HL-60 (cell line): ENCODE results near the gene SGPP2.

Source experiments
- DNase-seq, 2 experiments: peaks; one replicate each; pipeline ENCODE4 v3.0.0-alpha.2; 2010 to 2020; ENCODE audit warnings: low read depth in 1 of 2, low spot score in 1 of 2
- H3K27ac ChIP-seq: fragments of 250-450 bp; sonication (Bioruptor Pico); replicated peaks from 2 replicates; pipeline ENCODE4 v1.5.1; 2020; ENCODE audit warnings: mild to moderate bottlenecking, moderate library complexity
- H3K27me3 ChIP-seq: fragments of 250-450 bp; sonication (Bioruptor Pico); 2 replicates; pipeline ENCODE4 v1.5.1; 2021; ENCODE audit warnings: mild to moderate bottlenecking, moderate library complexity; ENCODE audit not compliant: insufficient read depth, poor library complexity, severe bottlenecking
- H3K4me3 ChIP-seq: replicated peaks from 2 replicates; pipeline ENCODE4 v1.5.1; 2011; ENCODE audit warnings: mild to moderate bottlenecking, control low read depth, low read length; ENCODE audit not compliant: insufficient read depth
- GABPA ChIP-seq: IDR thresholded peaks from 2 replicates; pipeline ENCODE4 v1.6.1; 2012; ENCODE audit warnings: low read depth
- POLR2AphosphoS5 ChIP-seq: IDR thresholded peaks from 2 replicates; pipeline ENCODE4 v1.6.1; 2012; ENCODE audit warnings: low read depth
- SPI1 ChIP-seq: IDR thresholded peaks from 2 replicates; pipeline ENCODE4 v1.6.1; 2012; ENCODE audit warnings: low read depth, mild to moderate bottlenecking, borderline replicate concordance
- TF ChIP-seq, protein P1 (sequence below): IDR thresholded peaks from one replicate; pipeline ENCODE4 v1.5.1; 2011; ENCODE audit warnings: low read length, control low read depth, inconsistent platforms; ENCODE audit not compliant: insufficient read depth
- TF ChIP-seq, protein P2 (sequence below): IDR thresholded peaks from 2 replicates; pipeline ENCODE4 v1.6.1; 2012; ENCODE audit warnings: low read depth; ENCODE audit not compliant: insufficient replicate concordance

The SGPP2 gene

DNA sequence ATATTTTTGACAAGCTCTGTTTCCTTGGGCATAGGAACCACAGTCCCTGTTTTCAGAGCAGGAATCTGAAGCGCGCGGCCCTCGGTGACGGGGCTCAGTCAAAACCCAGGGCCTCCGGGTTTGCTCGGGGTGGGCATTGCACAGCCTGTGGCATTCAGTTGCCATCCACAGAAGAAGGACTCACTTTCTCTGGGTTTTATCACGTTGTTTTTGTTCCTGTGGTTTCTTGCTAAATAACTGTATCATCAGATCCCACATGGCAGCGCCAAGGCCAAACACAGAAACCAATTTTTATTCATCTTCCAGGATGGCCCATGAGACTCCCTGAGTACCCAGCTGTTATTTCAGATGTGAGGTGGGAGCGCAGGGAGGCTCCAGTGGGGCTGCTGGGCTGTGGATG lies 35.6 kb downstream of the SGPP2 start:
- H3K27ac ChIP-seq, result no peak overlapping the region
- TF ChIP-seq, protein P1, sequence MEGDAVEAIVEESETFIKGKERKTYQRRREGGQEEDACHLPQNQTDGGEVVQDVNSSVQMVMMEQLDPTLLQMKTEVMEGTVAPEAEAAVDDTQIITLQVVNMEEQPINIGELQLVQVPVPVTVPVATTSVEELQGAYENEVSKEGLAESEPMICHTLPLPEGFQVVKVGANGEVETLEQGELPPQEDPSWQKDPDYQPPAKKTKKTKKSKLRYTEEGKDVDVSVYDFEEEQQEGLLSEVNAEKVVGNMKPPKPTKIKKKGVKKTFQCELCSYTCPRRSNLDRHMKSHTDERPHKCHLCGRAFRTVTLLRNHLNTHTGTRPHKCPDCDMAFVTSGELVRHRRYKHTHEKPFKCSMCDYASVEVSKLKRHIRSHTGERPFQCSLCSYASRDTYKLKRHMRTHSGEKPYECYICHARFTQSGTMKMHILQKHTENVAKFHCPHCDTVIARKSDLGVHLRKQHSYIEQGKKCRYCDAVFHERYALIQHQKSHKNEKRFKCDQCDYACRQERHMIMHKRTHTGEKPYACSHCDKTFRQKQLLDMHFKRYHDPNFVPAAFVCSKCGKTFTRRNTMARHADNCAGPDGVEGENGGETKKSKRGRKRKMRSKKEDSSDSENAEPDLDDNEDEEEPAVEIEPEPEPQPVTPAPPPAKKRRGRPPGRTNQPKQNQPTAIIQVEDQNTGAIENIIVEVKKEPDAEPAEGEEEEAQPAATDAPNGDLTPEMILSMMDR, result no peak
- TF ChIP-seq POLR2AphosphoS5, result no peak
- TF ChIP-seq, protein P2, sequence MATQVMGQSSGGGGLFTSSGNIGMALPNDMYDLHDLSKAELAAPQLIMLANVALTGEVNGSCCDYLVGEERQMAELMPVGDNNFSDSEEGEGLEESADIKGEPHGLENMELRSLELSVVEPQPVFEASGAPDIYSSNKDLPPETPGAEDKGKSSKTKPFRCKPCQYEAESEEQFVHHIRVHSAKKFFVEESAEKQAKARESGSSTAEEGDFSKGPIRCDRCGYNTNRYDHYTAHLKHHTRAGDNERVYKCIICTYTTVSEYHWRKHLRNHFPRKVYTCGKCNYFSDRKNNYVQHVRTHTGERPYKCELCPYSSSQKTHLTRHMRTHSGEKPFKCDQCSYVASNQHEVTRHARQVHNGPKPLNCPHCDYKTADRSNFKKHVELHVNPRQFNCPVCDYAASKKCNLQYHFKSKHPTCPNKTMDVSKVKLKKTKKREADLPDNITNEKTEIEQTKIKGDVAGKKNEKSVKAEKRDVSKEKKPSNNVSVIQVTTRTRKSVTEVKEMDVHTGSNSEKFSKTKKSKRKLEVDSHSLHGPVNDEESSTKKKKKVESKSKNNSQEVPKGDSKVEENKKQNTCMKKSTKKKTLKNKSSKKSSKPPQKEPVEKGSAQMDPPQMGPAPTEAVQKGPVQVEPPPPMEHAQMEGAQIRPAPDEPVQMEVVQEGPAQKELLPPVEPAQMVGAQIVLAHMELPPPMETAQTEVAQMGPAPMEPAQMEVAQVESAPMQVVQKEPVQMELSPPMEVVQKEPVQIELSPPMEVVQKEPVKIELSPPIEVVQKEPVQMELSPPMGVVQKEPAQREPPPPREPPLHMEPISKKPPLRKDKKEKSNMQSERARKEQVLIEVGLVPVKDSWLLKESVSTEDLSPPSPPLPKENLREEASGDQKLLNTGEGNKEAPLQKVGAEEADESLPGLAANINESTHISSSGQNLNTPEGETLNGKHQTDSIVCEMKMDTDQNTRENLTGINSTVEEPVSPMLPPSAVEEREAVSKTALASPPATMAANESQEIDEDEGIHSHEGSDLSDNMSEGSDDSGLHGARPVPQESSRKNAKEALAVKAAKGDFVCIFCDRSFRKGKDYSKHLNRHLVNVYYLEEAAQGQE, result no peak
- no peak for DNase-seq
- no peak overlapping the region for H3K4me3 ChIP-seq
- H3K27me3 ChIP-seq, result no peaks in the 10 kb centered on the region

DNA sequence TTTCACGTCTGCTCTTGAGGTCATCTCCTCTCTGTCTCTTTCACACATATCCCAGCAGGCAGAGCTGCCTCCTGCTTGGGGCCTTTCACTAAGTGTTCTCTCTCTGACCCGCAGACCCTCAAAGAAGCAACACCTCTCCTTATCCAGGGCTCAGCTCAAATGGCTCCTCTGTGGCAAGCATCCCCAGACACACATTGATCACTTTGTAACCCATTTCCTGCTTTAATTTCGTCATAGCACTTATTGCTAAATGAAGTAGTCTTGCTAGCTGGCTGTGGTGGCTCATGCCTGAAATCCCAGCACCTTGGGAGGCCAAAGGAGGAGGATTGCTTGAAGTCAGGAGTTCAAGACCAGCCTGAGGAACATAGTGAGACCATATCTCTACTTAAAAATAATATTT lies 41.4 kb downstream of the SGPP2 start:
- Histone ChIP-seq H3K27me3 (no peaks in the 10 kb centered on the region), H3K27ac (no peak overlapping the region), H3K4me3 (no peak overlapping the region)
- no peak for DNase-seq
- TF ChIP-seq POLR2AphosphoS5 (no peak), SPI1 (no peak), GABPA (no peak)
- TF ChIP-seq, protein P1, result no peak
- TF ChIP-seq, protein P2, result no peak

DNA sequence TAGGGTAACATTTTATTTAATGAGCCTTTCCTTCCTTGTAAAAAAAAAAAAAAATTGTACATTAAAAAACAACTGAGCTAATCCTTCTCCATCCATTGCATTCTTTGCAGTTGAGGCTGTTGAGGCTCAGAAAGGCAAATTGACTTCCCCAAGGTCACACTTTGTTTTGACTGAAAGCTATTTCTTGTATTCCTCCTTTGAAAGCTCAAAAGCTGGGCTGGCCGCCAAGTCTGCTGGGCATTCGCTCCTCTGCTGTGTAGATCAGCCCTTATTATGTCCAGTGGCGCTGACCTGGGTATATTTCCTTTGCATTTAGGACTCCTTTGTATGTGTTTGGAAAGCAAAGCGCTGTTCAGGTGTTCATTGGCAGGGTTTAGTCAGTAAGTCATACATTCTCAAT lies 44.0 kb downstream of the SGPP2 start:
- DNase-seq, result no peak
- H3K27ac ChIP-seq, result no peak overlapping the region
- no peaks in the 10 kb centered on the region for H3K27me3 ChIP-seq
- TF ChIP-seq GABPA (no peak), SPI1 (no peak), POLR2AphosphoS5 (no peak)
- TF ChIP-seq, protein P1, result no peak
- TF ChIP-seq, protein P2, result no peak
- no peak overlapping the region for H3K4me3 ChIP-seq
